GM19455 (cell line): ENCODE measurements around the gene CYP2F1.
"Not testable (repeated sequence)": the region's sequence is repeated elsewhere in the genome, so short reads cannot be mapped to it uniquely, and the experiment has no call there.

Experiments used
- ATAC-seq: cut with Tn5 transposase; IDR thresholded peaks from one replicate; pipeline ENCODE4 v1.9.1; 2021; ENCODE audit not compliant: unreplicated experiment

Gene CYP2F1

GRCh38 chr19:41126765-41127203 lies 12.6 kb downstream of the CYP2F1 start:
- not testable (repeated sequence) for ATAC-seq

GRCh38 chr19:41127362-41127761 lies 13.1 kb downstream of the CYP2F1 start:
- not testable (repeated sequence) for ATAC-seq

GRCh38 chr19:41127801-41128300 lies 13.6 kb downstream of the CYP2F1 start:
- not testable (repeated sequence) for ATAC-seq

- ATAC-seq: no peak
Measured at GRCh38 chr19:41128692-41129091, 14.5 kb downstream of the CYP2F1 start.

- no peak for ATAC-seq
Measured at GRCh38 chr19:41131186-41131585, 17.0 kb downstream of the CYP2F1 start.

GRCh38 chr19:41133260-41133659 lies 19.0 kb downstream of the CYP2F1 start:
- no peak for ATAC-seq

- no peak for ATAC-seq
Measured at GRCh38 chr19:41134616-41135015, 20.4 kb downstream of the CYP2F1 start.

- ATAC-seq: not testable (repeated sequence)
Measured at GRCh38 chr19:41135390-41136384, 21.5 kb downstream of the CYP2F1 start.

- no peak for ATAC-seq
Measured at GRCh38 chr19:41136636-41137455, 22.6 kb downstream of the CYP2F1 start.

GRCh38 chr19:41144403-41144802 lies 30.2 kb downstream of the CYP2F1 start:
- ATAC-seq: no peak

- no peak for ATAC-seq
Measured at GRCh38 chr19:41149831-41150230, 35.6 kb downstream of the CYP2F1 start.

GRCh38 chr19:41150986-41151385 lies 36.8 kb downstream of the CYP2F1 start:
- ATAC-seq: not testable (repeated sequence)

- no peak for ATAC-seq
Measured at GRCh38 chr19:41154060-41154459, 39.8 kb downstream of the CYP2F1 start.

GRCh38 chr19:41156207-41156606 lies 42.0 kb downstream of the CYP2F1 start:
- no peak for ATAC-seq

GRCh38 chr19:41159881-41160280 lies 45.6 kb downstream of the CYP2F1 start:
- ATAC-seq: no peak

GRCh38 chr19:41161903-41162302 lies 47.7 kb downstream of the CYP2F1 start:
- no peak for ATAC-seq

- no peak for ATAC-seq
Measured at GRCh38 chr19:41166944-41167804, 52.9 kb downstream of the CYP2F1 start.

- no peak for ATAC-seq
Measured at GRCh38 chr19:41172297-41173164, 58.3 kb downstream of the CYP2F1 start.

- no peak for ATAC-seq
Measured at GRCh38 chr19:41174297-41174928, 60.2 kb downstream of the CYP2F1 start.
